Fibroblast of pulmonary artery (primary cell): Measurements from ENCODE around the gene ZNF777.
"Not testable (repeated sequence)": the region's sequence is repeated elsewhere in the genome, so short reads cannot be mapped to it uniquely, and the experiment has no call there.

ENCODE experiments used
- DNase-seq: peaks from one replicate; pipeline ENCODE4 v3.0.0-alpha.2; 2010; ENCODE audit warnings: low read depth
- H3K4me3 ChIP-seq: replicated peaks from 2 replicates; pipeline ENCODE4 v1.5.1; 2011; ENCODE audit warnings: low read depth, mild to moderate bottlenecking, control low read depth, low read length, moderate library complexity
- CTCF ChIP-seq: IDR thresholded peaks from 2 replicates; pipeline ENCODE4 v1.5.1; 2011; ENCODE audit warnings: mild to moderate bottlenecking, control low read depth, low read length, inconsistent platforms; ENCODE audit errors: missing control alignments

The ZNF777 gene

GRCh38 chr7:149498811-149499210 is 37.9 kb upstream of the ZNF777 start:
- TF ChIP-seq CTCF, result no peak
- no peak for DNase-seq
- no peak overlapping the region for H3K4me3 ChIP-seq

- peak; percentile 80 for DNase-seq
- peak; percentile 38 for TF ChIP-seq CTCF
- H3K4me3 ChIP-seq, result peak within 1 kb of the TSS; percentile 74
Observed at GRCh38 chr7:149497467-149498261, 36.8 kb upstream of the ZNF777 start, which contains the start of gene ZNF746. ZNF746 (minus strand) TSS chr7:149497809; CDS start chr7:149497536, 273 bp downstream.

- peak; percentile 33 for DNase-seq
- TF ChIP-seq CTCF, result no peak
- peak overlapping the region; percentile 74 for H3K4me3 ChIP-seq
Observed at GRCh38 chr7:149496642-149497391, 36.0 kb upstream of the ZNF777 start.

GRCh38 chr7:149495785-149496641 is 35.2 kb upstream of the ZNF777 start:
- peak overlapping the region; percentile 74 for H3K4me3 ChIP-seq
- TF ChIP-seq CTCF, result no peak
- DNase-seq, result peak; percentile 87

- no peak overlapping the region for H3K4me3 ChIP-seq
- peak; percentile 80 for DNase-seq
- TF ChIP-seq CTCF, result no peak
Observed at GRCh38 chr7:149494738-149495368, 34.0 kb upstream of the ZNF777 start.

- not testable (repeated sequence) for H3K4me3 ChIP-seq, DNase-seq
Observed at GRCh38 chr7:149493975-149494374, 33.1 kb upstream of the ZNF777 start.

GRCh38 chr7:149493366-149493765 is 32.5 kb upstream of the ZNF777 start:
- H3K4me3 ChIP-seq, result no peak overlapping the region
- no peak for DNase-seq
- no peak for TF ChIP-seq CTCF
